Mucosa of descending colon (tissue), 3 donors: ENCODE data around the gene AHRR. TPM values are rescaled to one million over a fixed set of nuclear protein-coding genes. Genes with fewer than 3 reads are reported as not detected.

Experiments used
- ATAC-seq: fragments of 200-7000 bp; cut with Tn5 transposase; one replicate; pipeline ENCODE4 v1.9.1; 2020; ENCODE audit warnings: mild to moderate bottlenecking, moderate library complexity
- DNase-seq, 3 donors: peaks; one replicate each; pipeline ENCODE4 v3.0.0-alpha.2; 2020
- H3K36me3 ChIP-seq: fragments of 200-600 bp; one replicate; pipeline ENCODE4 v1.8.0; 2021; ENCODE audit warnings: low read depth, mild to moderate bottlenecking
- H3K4me1 ChIP-seq: fragments of 200-600 bp; one replicate; pipeline ENCODE4 v1.8.0; 2021; ENCODE audit warnings: low read depth, mild to moderate bottlenecking
- H3K4me3 ChIP-seq: fragments of 200-600 bp; one replicate; pipeline ENCODE4 v1.8.0; 2021; ENCODE audit warnings: mild to moderate bottlenecking
- H3K9me3 ChIP-seq: fragments of 200-600 bp; one replicate; pipeline ENCODE4 v1.8.0; 2021; ENCODE audit warnings: mild to moderate bottlenecking
- intact Hi-C, 2 donors: fragments of 100-400 bp; cut with DNase I in 1 of 2; cut with micrococcal nuclease in 1 of 2; formaldehyde crosslinking; loops; one replicate each; pipeline versions ENCODE4 v1.11.0 to v1.11.1; 2022; cut with DNase I, micrococcal nuclease
- total RNA-seq, 3 donors: library from RNA; stranded (reverse); fragmentation: NEBNext Ultra II Directional in 2 of 3; extraction: Animal tissue kit (Norgen Biotek cat#: 25700) in 2 of 3; gene quantifications; one replicate each; pipeline versions ENCODE4 v1.2.1 to v1.2.4, GENCODE V29; 2021 to 2023
- TF ChIP-seq, protein P1 (sequence below): fragments of 200-600 bp; IDR thresholded peaks from one replicate; pipeline ENCODE4 v1.8.0; 2022; ENCODE audit warnings: antibody characterized with exemption, mild to moderate bottlenecking
- donor health status: DM: no; HTN: no; CAD: no; lungs with moderate emphysema.
- donor health status: DM: no; HTN: no; CAD: no.
- donor health status: DM: no; HTN: yes; CAD: no.

AHRR gene
- total RNA-seq, 3 donors from 2014 or later = 2.0 to 3.2 (median 2.3) TPM

DNA sequence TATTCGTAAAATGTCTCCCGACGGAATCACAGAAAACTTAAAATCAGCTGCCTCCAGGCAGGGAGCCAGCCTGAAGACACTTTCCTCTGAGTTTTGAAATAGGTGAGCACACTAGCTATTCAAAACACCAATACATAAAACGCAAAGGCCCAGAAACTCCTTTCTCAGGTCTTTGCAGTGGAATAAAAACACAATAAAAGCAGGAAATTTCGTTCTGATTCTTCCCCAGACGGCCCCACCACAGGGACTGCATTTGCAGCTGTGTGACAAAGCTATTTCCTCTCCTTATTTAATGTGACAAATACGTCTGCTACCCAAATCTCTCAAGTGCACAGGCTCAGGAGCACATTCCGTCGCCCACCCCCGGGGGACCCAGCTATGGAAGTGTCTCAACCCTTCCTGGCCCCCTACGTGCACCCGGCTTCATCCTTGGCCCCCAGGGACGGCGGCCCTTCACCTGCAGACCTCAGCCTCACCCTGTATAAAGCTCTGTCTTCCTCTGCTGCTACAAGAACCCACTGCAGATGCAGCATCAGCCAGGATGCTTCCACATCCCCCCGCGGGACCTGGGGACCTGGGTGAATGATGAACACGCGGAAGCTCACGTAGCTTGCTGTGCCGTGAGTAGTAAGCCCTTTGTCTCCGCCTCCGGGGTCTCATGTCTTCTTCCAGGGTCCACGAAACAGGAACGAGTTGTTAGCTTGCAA is 24.9 kb downstream of the AHRR start:
- H3K36me3 ChIP-seq = no peaks in the 10 kb centered on the region
- H3K4me3 ChIP-seq = no peak overlapping the region
- peaks cover 2% of the 10 kb centered on the region for H3K4me1 ChIP-seq
- TF ChIP-seq, protein P1, sequence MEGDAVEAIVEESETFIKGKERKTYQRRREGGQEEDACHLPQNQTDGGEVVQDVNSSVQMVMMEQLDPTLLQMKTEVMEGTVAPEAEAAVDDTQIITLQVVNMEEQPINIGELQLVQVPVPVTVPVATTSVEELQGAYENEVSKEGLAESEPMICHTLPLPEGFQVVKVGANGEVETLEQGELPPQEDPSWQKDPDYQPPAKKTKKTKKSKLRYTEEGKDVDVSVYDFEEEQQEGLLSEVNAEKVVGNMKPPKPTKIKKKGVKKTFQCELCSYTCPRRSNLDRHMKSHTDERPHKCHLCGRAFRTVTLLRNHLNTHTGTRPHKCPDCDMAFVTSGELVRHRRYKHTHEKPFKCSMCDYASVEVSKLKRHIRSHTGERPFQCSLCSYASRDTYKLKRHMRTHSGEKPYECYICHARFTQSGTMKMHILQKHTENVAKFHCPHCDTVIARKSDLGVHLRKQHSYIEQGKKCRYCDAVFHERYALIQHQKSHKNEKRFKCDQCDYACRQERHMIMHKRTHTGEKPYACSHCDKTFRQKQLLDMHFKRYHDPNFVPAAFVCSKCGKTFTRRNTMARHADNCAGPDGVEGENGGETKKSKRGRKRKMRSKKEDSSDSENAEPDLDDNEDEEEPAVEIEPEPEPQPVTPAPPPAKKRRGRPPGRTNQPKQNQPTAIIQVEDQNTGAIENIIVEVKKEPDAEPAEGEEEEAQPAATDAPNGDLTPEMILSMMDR = no peak
- H3K9me3 ChIP-seq = no peaks in the 10 kb centered on the region
- no peak for DNase-seq
- ATAC-seq = no peak
- intact Hi-C loops = no loop called here

GRCh38 chr5:347712-348284 is 26.3 kb downstream of the AHRR start:
- intact Hi-C loops = no loop called here
- TF ChIP-seq, protein P1 = no peak
- no peak for DNase-seq
- H3K9me3 ChIP-seq = no peaks in the 10 kb centered on the region
- no peak for ATAC-seq
- H3K36me3 ChIP-seq = no peaks in the 10 kb centered on the region
- no peak overlapping the region for H3K4me3 ChIP-seq
- H3K4me1 ChIP-seq = peaks cover 2% of the 10 kb centered on the region

- intact Hi-C loops = no loop called here
These were observed 27.2 kb downstream of the AHRR start for GRCh38 chr5:348726-349125.

DNA sequence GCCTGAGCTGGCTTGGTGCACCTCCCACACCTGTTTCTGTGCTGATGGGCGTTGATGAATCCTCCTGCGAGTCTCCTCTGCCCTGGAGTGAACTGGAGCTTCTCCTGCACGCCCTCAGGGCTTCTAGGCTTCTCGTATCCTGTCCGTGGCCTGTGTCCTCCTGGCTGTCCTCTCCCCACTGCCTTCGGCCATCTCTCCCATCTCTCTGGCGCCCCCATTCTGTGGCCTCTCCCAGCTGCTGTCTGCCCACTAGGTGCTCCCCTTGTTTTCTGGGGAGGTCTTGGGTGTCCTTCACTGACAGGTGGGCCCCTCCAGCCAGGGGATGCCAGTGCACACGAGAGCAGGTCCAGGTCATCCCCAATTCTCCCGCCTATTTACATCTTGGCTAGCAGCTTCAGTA is 28.8 kb downstream of the AHRR start:
- Histone ChIP-seq H3K9me3 (no peaks in the 10 kb centered on the region), H3K4me3 (no peak overlapping the region), H3K4me1 (no peaks in the 10 kb centered on the region), H3K36me3 (no peaks in the 10 kb centered on the region)
- ATAC-seq (no peak), DNase-seq (no peak)
- TF ChIP-seq, protein P1 = no peak
- intact Hi-C loops = no loop called here

More at GRCh38 chr5:348726-349125, 27.2 kb downstream of the AHRR start:
- TF ChIP-seq, protein P1 = no peak
- DNase-seq = no peak
- Histone ChIP-seq H3K4me3 (no peak overlapping the region), H3K4me1 (peaks cover under 1% of the 10 kb centered on the region), H3K9me3 (no peaks in the 10 kb centered on the region), H3K36me3 (no peaks in the 10 kb centered on the region)
- ATAC-seq = no peak

DNA sequence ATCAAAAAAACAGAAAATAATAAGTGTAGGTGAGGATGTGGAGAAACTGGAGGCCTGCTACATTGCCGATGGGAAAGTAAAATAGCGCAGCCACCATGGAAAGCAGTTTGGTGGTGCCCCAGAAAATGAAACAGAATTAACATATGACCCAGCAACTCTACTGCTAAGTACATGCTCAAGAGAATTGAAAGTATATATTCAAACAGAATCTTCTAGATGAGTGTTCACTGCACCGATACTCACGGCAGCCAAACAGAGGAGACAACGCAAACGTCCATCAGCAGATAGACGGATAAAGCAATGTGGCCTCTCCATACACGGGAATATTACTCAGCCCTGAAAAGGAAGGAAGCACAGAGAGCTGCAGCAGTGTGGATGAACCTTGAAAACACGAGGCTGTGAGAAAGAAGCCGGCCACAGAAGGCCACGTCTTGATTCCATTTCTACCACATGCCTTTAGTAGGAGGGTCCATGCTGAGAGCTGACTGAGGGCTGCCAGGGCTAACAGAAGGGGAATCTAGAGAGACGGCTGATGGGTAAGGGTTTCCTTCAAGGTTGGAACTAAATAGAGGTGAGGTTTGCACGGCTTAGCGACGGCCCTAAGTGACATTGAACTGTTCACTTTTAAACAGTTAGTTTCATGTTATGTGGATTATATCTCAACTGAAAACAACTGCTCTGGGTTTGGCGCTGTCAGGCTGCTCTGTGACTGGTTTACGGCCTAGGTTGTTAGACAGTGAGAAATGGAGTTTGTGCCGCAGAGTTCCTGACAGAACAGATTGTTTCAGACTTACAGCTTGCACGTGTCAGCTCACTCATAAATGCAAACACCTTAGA is 29.8 kb downstream of the AHRR start:
- Histone ChIP-seq H3K9me3 (no peaks in the 10 kb centered on the region), H3K36me3 (no peaks in the 10 kb centered on the region), H3K4me3 (no peak overlapping the region), H3K4me1 (no peaks in the 10 kb centered on the region)
- ATAC-seq (no peak), DNase-seq (no peak)
- TF ChIP-seq, protein P1 = no peak
- intact Hi-C loops = no loop called here
